Dermis blood vessel endothelial cell (primary cell): Measurements from ENCODE around the gene PHF11. TPM values are rescaled to one million over a fixed set of nuclear protein-coding genes. Genes with fewer than 3 reads are reported as not detected.

Experiments used
- DNase-seq: peaks from one replicate; pipeline ENCODE4 v3.0.0; 2010
- total RNA-seq: library from RNA; depleted of rRNA; stranded (reverse); fragments of >200 nt; gene quantifications from 2 replicates; pipeline ENCODE4 v1.2.3, GENCODE V29; 2014

PHF11 gene
- total RNA-seq, 1 donor from 2014 or later = 11.1 TPM

DNA sequence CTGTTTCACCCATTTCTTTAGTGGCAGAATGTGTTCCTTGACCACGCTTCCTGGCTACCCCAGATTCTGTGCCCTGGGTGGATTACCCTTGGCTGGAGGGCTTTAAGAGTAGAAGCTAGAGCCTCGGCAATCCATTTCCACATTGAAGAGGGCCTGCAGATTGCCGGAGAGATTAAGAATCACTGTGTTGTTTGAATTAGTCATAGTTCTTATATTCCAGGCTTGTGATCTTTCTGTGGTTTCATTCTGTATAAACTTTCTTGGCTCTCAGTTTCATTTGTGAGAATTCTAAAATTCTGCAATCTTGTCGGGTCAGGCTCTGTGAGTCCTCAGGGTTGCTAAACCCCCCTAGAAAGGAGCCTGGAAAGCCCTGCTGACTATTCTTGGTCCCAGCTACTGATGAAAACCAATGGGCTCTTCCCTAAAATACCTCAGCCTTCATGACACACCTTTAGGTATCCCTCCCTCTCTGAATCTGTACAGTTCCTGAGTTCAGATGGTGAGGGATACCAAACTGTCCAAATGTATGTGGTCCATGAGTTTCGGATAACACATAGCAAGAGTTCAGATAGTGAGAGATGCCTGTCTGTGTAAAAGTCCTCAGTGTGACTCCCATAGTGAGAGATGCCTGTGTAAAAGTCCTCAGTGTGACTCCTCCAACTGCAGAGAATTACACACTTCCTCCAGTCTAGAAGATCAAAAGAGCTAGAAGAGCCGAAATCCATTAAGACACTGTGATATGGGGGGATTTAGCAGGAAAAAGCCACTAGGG is 4.3 kb downstream of the PHF11 start:
- DNase-seq = no peak

DNA sequence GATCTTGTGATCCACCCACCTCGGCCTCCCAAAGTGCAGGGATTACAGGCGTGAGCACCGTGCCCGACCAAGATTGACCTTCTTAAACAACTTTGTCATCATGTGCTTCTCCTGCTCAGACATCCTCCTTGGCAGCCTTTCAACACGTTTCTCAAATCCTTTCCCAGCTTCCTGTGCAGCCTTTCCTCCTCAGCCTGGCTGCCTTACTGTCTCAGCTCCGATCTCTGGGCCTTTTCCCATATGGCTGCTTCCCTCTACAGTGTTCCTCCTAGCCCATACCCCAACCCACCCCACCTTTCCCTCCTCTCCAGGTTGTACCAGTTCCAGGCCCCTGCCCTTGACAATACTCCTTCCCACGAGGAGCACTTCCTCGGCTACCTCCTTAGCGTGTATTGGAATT is 7.2 kb downstream of the PHF11 start:
- DNase-seq = peak; percentile 69

DNA sequence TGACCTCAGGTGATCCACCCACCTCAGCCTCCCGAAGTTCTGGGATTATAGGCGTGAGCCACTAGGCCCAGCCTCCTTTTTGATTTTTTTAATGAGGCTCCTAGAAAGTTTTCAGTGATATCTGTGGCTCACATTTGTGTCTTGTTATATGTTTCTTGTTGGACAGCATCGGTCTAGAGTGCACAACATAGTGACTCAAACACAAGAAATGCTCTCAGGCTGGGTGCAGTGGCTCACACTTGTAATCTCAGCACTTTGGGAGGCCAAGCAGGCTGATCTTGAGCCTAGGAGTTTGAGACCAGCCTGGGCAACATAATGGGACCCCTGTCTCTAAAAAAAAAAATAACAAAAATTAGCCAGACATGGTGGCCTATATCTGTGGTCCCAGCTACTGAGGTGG is 8.2 kb downstream of the PHF11 start:
- DNase-seq = no peak

DNA sequence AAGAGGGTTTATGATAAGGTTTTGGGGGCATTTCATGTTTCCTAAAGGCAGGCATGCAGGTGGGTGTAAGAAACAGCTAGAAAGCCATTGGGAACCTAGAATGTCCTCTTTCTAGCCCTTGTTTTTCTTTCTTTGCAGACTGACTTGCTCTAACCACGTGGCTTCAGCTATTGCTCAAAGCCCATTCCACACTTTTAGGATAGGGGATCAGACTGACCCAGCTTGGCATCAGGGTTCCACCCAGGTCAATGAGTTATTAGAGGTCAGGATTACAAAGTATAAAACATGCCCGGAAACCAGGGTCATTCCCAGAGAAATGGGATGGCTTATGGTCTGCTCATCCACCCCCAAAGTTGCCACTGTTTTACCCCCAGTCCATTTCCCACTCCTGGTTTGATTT is 16.8 kb downstream of the PHF11 start:
- DNase-seq = no peak

DNA sequence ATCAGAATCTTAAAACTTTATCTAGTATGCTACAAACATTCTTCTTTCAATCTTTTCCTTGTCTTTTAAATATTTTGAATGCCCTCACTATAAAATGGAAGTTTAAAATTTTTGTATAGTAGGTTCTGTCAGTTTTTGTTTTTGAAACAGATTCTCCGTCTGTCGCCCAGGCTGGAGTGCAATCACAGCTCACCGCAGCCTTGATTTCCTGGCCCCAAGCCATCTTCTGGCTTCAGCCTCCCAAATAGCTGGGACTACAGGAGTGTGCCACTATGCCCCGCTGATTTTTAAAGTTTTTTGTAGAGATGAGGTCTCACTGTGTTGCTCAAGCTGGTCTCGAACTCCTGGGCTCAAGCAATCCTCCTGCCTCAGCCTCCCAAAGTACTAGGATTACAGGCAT is 20.7 kb downstream of the PHF11 start:
- DNase-seq = no peak

DNA sequence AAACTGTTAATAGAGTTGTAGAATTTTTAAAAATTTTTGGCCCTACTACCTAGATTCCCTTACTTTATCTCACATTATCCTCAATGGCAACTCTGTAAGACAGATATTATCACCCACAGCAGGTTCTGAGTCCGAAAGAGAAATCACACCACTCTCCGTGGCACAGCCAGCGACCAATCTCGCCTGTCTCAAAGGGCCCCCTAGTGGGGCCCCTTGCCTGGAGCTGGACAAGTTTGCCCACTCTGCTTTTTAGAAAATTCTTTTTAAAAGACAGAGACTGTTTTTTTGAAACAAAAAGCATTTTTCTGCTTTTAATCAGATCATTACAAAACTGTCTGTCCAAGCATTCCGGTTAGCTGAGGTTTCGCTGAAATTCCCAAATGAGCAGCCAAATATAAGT is 21.7 kb downstream of the PHF11 start:
- DNase-seq = peak; percentile 21

DNA sequence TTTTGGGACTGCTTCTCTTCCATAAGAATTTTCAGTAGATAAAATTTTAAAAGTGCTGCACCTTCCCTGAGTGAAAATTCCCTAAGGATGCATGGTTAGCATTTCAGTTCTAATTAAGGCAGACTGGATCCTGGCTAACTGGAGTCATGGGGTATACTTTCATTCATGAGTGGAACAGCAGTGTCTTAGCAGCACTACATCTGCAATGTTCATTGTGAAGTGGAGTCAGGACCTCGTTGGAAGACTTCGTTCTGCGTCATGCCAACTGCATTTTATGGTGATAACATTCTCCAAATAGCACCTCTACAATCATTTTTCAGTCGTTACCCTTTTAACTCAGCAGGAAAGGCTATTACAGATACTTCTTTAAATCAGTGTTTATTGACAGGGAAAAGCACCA is 25.5 kb downstream of the PHF11 start:
- no peak for DNase-seq

DNA sequence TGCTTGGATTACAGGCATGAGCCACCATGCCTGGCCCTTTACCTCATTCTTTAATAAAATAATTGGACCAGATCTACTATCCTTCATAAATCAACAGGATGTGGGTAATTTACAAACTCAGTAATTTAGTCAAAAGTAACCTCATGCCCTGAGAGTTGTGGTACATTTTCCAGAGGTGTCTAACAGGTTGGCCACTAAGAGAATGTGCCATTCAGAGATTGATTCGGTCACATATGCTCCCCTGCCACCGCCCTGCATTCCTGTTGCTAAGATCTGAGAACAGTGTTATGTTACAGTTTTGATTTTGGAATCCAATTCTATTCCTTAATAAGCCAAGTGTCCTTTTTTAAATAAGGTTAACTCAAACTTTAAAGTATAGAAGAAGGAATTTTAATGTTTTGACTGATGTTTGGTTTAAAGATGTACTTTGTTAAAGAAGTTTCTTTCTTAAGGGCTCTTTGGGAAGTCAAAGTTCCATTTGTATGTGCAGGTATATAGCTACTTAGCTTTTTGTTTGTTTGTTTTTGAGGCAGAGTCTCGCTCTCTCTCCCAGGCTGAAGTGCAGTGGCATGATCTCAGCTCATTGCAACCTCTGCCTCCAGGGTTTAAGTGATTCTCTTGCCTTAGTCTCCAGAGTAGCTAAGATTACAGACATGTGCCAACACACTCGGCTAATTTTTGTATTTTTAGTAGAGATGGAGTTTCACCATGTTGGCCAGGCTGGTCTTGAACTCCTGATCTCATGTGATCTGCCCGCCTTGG is 29.2 kb downstream of the PHF11 start:
- no peak for DNase-seq

DNA sequence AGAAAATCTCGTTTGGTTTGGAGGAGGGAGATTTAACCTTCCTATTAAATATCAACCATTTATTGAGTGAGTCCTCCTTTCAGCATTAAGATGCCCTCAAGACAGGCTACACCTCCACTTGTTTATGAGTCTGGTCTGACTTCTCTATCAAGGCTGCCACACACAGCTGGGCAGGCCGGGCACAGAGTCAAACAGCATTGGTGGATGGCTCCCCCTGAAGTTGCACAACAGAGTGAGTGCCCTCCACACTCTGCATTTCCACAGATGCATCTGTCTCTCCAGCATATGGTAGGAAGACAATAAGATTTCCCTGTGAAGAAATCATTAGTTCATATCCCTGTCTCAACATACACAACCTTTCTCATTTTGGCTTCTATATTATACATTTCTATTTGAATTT is 31.4 kb downstream of the PHF11 start:
- DNase-seq = no peak

DNA sequence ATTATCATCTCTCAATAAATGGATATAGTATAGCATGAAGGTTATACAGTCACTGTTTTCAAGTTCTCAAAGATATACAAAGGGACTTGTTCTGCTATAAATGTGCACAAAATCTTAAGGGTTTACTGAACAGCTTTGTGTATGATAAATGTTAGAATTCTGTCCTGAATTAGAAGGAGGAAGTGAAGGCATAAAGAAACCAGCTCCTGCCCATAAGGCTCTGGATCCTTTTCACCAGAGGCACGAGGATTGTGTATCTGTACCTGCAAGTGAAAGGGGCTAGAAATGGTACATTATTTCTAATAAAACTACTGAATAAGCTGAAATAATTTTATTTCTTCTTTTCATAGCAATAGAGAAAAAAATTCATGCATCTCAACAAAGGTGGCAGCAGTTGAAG is 32.4 kb downstream of the PHF11 start:
- DNase-seq = no peak

DNA sequence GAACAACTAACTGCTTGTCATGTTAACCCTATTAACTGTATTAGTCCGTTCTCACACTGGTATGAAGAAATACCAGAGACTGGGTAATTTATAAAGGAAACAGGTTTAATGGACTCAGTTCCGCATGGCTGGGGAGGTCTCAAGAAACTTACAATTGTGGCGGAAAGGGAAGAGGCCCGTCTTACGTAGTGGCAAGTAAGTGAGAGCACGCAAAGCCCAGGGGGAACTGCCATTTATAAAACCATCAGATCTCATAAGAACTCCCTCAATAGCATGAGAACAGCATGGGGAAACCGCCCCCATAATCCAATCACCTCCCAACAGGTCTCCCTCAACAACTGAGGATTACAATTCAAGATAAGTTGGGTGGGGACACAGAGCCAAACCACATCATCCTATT is 34.7 kb downstream of the PHF11 start:
- DNase-seq = no peak

DNA sequence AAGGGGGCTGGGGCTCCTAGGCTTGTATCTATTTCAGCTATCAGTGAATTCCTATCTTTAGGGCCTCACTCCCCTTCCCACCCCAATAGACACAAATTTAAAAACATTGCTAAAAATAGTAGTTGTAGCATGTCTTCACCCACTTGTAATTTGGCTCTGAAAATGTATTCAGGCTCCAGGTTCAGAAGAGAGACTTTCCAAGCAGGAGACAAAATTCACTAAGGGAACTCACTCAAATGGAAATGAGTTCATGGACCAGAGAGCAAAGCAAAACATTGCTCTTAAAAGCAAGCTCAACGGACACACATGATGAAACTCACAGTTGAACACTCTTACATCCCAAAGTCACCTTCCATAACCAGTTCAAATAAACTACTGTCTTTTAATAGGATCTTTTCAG is 36.8 kb downstream of the PHF11 start:
- DNase-seq = no peak

DNA sequence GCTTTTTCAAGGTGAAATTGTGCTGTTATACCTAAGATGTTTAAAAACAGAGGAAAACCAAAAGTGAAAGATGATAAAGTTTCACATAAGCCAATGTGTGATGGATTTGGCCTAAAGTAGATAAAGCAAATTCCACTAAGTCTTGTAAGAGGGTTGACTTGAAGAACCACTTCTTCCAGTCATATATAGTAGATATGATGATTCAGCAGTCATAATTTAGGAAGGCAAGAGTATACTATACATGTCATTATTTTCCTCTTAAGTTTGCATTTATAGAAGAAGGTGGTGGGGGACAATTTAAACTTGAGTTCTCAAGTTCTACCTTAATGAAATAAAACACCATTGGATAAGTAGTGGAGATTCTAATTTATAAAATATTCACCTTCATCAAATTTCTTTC is 37.3 kb downstream of the PHF11 start:
- DNase-seq = no peak

DNA sequence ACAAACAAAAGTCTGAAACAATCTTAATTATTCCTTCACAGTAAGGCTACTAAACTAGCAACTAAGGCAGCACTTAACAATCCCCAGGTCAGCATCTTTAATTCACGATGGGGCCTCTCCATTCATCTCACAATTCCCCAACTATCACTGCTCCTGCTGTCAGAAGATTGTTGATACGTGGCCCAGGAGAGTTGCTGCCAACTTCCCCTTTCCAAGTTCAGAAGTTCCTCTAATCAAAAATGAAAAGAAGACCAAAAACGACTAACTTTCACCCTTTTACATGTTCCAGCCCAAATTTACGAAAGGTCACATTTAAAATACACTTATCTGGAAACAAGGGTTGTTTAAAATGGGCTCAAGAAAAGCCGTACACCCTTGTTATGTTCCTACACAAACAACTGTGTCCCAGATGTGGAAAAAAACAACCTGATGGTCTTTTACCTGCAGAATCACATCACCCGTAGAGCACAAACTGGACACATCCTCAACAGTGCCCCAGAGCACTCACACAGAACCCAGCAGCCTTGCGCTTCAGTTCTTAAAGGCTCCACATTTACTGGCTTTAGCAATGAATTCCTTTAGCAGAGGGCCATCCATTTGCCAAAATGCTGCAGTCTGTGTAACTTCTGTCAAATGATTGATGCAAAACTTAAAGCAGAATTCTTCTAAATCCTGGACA is 38.0 kb downstream of the PHF11 start:
- no peak for DNase-seq

DNA sequence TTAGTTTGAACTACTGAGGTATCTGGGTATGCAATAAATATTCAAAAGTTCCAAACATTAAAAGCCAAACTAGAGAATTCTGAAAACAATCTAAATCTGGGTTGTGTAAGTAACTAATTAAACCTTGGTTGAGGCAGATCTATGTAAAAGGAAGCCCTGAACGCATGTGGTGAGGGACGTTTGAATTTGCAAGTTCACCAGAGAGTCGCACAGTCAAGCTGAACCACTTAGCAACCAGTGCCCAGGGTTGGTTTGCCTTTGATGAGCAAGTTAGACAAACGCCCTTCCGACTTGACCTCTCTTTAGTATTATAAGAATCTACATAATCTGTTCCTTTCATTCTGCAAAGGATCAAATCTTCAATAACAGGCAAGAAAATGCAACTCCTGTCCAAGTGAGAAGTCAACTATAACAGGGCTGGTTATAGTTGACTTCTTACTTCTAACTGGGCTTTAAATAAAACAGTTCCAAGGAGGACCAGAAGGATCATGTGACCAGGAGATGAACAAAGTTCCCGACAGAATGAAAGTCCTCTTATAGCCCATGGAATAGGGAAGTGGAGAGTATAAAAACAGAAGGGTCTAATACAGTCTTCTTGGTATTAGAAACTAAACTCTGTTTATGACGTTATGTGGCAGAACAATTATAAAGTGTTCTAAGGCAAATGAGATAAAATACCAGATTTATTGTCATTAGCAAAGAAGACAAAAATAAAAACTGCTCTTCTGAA is 40.6 kb downstream of the PHF11 start:
- DNase-seq = no peak

DNA sequence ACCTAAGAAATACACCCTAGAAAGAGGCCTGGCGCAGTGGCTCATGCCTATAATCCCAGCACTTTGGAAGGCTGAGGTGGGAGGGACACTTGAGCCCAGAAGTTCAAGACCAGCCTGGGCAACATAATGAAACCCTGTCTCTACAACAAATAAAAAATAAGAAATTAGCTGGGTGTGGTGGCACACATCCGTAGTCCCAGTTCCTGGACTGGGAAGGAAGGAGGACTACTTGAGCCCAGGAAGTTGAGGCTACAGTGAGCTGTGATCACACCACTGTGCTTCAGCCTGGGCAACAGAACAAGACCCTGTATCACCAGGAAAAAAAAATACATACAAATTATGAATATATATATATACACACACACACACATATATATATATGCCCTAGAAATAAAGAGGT is 42.7 kb downstream of the PHF11 start:
- no peak for DNase-seq

DNA sequence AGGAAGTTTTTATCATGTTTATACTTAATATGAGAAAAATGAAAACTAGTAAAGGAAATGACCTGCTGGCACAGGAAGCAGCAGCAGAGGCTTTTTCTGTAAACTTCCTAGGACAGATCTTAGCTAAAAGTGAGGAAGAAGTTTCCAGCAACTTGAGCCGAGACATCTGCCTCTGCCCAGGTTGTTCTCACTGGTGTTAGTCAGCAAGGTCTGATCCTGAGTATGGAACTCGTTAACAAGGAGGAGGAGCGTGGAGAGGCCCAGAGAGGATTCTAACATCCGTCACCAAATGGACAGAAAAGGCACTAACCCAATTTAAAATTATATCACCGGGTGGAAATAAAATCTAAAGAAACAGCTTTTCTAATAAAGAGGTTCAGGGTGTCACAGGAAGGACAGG is 43.6 kb downstream of the PHF11 start:
- peak; percentile 62 for DNase-seq

DNA sequence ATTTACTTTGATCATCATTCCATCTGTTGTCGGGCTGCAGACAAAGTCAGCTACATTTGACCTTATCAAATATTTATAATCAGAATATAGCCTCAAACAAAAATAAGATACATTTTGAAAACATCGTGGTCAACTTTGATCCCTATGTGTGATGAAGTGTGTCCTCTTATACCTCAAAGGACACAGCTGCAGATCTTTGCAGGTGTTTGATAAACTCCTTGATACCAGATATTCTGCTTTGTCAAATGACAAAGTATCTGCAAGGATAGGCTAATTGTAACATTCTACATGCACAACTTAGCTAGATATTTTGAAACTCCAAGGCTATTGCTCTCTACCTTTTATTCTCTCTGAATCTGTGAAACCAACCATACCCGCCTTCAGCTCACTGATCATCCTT is 44.0 kb downstream of the PHF11 start:
- no peak for DNase-seq

DNA sequence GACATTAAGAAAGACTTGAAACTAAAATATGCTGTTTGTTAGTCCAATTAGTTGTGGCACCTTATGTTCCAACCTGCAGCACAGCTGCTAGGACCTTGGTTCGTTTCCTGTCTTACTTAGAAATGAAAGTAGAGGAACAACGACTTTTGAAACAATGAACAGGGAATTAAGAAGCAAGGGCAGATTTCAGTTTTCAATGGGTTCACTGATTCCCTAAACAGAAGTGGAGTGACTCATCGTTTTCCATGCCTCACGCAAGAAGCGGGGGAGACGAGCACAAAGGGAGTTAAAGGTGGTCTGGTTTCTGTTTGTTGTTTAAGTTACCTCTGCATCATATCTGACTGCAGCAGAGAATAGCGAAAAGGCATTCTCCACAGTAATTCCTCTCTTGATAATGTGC is 44.8 kb downstream of the PHF11 start:
- DNase-seq = peak; percentile 88

DNA sequence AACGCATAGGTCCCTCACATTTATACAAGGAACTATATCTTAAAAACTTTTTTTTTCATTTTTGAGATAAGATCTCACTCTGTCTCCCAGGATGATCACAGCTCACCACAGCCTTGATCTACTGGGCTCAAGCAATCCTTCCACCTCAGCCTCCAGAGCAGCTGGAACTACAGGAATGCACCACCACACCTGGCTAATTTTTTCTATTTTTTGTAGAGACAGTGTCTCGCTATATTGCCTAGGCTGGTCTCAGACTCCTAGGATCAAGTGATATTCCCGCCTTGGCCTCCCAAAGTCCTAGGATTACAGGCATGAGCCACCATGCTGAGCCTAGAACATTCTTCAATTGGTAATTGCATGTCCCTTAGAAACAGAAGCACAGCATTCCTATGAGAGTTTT is 47.9 kb downstream of the PHF11 start:
- no peak for DNase-seq

DNA sequence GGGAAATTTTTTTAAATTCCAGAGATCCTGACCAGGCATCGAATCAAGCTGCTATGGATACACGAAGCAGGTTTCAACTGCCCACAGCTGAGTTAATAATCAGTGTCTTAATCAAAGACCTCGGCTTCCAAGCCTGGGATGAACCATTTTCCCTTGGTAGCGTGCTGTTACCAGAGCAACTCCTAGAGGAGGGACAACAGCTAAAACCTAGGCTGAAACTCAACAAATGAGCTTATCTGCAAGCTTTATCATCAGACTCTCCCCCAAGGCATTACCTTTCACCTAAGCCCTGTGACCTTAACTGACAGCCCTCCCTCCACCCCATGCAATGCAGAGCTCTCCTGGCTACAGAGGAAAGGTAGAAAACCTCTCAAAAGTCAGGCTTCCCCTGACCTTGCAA is 49.9 kb downstream of the PHF11 start:
- no peak for DNase-seq

DNA sequence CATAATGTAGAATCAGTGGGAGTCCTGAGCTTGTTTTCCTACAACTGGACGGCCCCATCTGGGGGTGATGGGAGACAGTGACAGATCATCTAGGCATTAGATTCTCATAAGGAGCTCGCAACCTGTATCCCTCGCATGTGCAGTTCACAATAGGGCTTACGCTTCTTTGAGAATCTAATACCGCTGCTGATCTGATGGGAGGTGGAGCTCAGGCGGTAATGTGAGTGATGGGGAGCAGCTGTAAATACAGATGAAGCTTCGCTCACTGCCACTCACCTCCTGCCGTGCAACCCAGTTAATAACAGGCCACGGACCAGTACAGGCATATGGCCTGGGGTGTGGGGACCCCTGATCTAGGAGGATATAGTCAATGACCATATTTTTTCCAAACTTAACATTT is 50.8 kb downstream of the PHF11 start:
- no peak for DNase-seq

DNA sequence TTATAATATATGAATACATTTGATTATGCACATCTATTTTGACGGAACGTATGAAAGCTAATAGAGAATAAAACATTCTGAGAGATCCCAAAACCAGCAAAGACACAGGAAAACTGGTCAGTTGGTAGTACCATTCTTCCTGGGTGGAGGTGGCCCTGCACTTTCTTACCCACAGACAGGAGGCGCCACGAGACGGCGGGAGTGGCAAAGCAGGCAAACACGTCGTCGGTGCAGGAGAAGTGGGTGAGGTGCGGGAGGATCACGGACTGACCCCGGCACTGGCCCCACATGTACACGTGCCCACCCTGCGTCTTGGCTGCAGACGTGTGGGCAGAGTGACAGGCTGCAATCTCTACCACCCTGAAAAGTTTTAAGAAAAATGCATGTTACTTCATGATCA is 53.5 kb downstream of the PHF11 start:
- DNase-seq = no peak
